ENCODE measurements around the gene STUM. TPM values are rescaled to one million over a fixed set of nuclear protein-coding genes. Genes with fewer than 3 reads are reported as not detected.
A peak's percentile ranks its signal among the peaks of the same experiment; 100 is the strongest.

The STUM gene
- polyA plus RNA-seq, 2 of the 4 experiments (the other 2 are of a cell fraction), result not detected

GRCh38 chr1:226625326-226625725, 76.8 kb downstream of the STUM start:
- Histone ChIP-seq H3K27ac (no peak overlapping the region), H3K4me1 (no peaks in the 10 kb centered on the region), H3K4me2 (no peak overlapping the region), H3K9me3 (peaks cover 8% of the 10 kb centered on the region; the same call in 2 of the 3 replicates), H3K4me3 (no peak overlapping the region)
- 49% methylated on average over 6 of the region's 6 CpGs for WGBS (ENCODE audit: missing lambda C conversion rate)
- TF ChIP-seq RAD21 (conservative IDR thresholded peaks at IDR 0.05 in 1 of 2, IDR thresholded peaks at IDR 0.05 in 1 of 2), result no peak
- no peak for TF ChIP-seq RARB (CRISPR knock-in tag; IDR thresholded peaks at IDR 0.05)
- no peak for TF ChIP-seq ELK1 (IDR thresholded peaks at IDR 0.05; ENCODE audit: low read depth, low read length)
- no peak for DNase-seq (ENCODE audit: low read depth in 1 of 2, low spot score in 1 of 2)
- FAIRE-seq, result no peak
- POLR2A ChIA-PET, result no interaction called here
- ATAC-seq, result no peak
- CTCF ChIA-PET, result interaction anchor here (1.1 to 2.7 kb wide), 8 partner anchors 13 to 343 kb away, joined by 3 to 24 read pairs (median 10); no protein-coding TSS in a partner anchor

GRCh38 chr1:226625832-226626576, 77.4 kb downstream of the STUM start:
- TF ChIP-seq RCOR1 (IDR thresholded peaks at IDR 0.05; ENCODE audit: low read depth, low read length), result no peak
- TF ChIP-seq ZNF302 (CRISPR knock-in tag; IDR thresholded peaks at IDR 0.05), result no peak
- no peak for TF ChIP-seq KDM5A (IDR thresholded peaks at IDR 0.05)
- no peak for TF ChIP-seq POLR2AphosphoS2 (conservative IDR thresholded peaks at IDR 0.05; ENCODE audit: low read length)
- TF ChIP-seq ZC3H11A (IDR thresholded peaks at IDR 0.05), result no peak
- no peak for TF ChIP-seq PHF8 (IDR thresholded peaks at IDR 0.05; ENCODE audit: borderline replicate concordance, low read depth)
- TF ChIP-seq ZFP36 (IDR thresholded peaks at IDR 0.05; ENCODE audit: borderline replicate concordance, partially characterized antibody), result no peak
- TF ChIP-seq JUNB (IDR thresholded peaks at IDR 0.05), result no peak
- no peak for TF ChIP-seq HDAC2 (IDR thresholded peaks at IDR 0.05)
- no peak for TF ChIP-seq MAZ (IDR thresholded peaks at IDR 0.05; ENCODE audit: borderline replicate concordance, low read depth, low read length)
- TF ChIP-seq NFE2L2 (conservative IDR thresholded peaks at IDR 0.05; ENCODE audit: low read length), result no peak
- TF ChIP-seq POLR2A (IDR thresholded peaks at IDR 0.05; ENCODE audit: low read length), result no peak
- TF ChIP-seq NPAS2 (CRISPR knock-in tag; IDR thresholded peaks at IDR 0.05; ENCODE audit: borderline replicate concordance), result no peak
- TF ChIP-seq EHF (CRISPR knock-in tag; IDR thresholded peaks at IDR 0.05), result no peak
- TF ChIP-seq HOXB5 (CRISPR knock-in tag; IDR thresholded peaks at IDR 0.05), result no peak
- no peak for TF ChIP-seq BCL3 (IDR thresholded peaks at IDR 0.05)
- no peak for TF ChIP-seq HMGXB4 (CRISPR knock-in tag; IDR thresholded peaks at IDR 0.05; ENCODE audit: borderline replicate concordance)
- no peak for TF ChIP-seq MAFK (IDR thresholded peaks at IDR 0.05; ENCODE audit: partially characterized antibody)
- TF ChIP-seq RFX5 (IDR thresholded peaks at IDR 0.05), result no peak
- TF ChIP-seq EP300 (IDR thresholded peaks at IDR 0.05), result no peak
- ChIA-PET POLR2A (no interaction called here), CTCF (interaction anchor here (0.5 to 2.7 kb wide), 40 partner anchors 9 to 921 kb away, joined by 3 to 24 read pairs (median 4); partner anchors contain the start of gene STUM)
- Histone ChIP-seq H3K4me3 (no peak overlapping the region), H3K27ac (no peak overlapping the region), H3K4me2 (peak overlapping the region; percentile 41; the same call in 2 of the 3 replicates), H3K9me3 (peaks cover 8% of the 10 kb centered on the region; the same call in 2 of the 3 replicates), H3K4me1 (no peaks in the 10 kb centered on the region)
- no peak for DNase-seq (ENCODE audit: low read depth in 1 of 2, low spot score in 1 of 2)
- ATAC-seq, result peak; percentile 25 to 64; a peak in 3 of 6 replicates
- WGBS (ENCODE audit: missing lambda C conversion rate), result 56% methylated on average over 10 of the region's 10 CpGs
- no peak for FAIRE-seq

Measured in A549 (cell line).